ENCODE results near the gene ACOT13.

- TF ChIP-seq, protein P1, sequence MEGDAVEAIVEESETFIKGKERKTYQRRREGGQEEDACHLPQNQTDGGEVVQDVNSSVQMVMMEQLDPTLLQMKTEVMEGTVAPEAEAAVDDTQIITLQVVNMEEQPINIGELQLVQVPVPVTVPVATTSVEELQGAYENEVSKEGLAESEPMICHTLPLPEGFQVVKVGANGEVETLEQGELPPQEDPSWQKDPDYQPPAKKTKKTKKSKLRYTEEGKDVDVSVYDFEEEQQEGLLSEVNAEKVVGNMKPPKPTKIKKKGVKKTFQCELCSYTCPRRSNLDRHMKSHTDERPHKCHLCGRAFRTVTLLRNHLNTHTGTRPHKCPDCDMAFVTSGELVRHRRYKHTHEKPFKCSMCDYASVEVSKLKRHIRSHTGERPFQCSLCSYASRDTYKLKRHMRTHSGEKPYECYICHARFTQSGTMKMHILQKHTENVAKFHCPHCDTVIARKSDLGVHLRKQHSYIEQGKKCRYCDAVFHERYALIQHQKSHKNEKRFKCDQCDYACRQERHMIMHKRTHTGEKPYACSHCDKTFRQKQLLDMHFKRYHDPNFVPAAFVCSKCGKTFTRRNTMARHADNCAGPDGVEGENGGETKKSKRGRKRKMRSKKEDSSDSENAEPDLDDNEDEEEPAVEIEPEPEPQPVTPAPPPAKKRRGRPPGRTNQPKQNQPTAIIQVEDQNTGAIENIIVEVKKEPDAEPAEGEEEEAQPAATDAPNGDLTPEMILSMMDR (IDR thresholded peaks at IDR 0.05; ENCODE audit: low read depth, low read length): no peak
- TF ChIP-seq MAX (IDR thresholded peaks at IDR 0.05; ENCODE audit: low read depth, low read length): no peak
- TF ChIP-seq POLR2A (IDR thresholded peaks at IDR 0.05; ENCODE audit: extremely low read depth, insufficient read length): no peak
Observed at GRCh38 chr6:24742216-24742738, 75.4 kb downstream of the ACOT13 start.

Data from NB4 (cell line).